NK-92 (cell line): ENCODE measurements around the gene MRE11.
"Not testable (repeated sequence)": the region's sequence is repeated elsewhere in the genome, so short reads cannot be mapped to it uniquely, and the experiment has no call there.

Source experiments
- DNase-seq: peaks from one replicate; lab custom pipeline; 2025; ENCODE audit not compliant: unreplicated experiment; lab: John Stamatoyannopoulos, UW

MRE11 gene

GRCh38 chr11:94507485-94507884 is 13.8 kb upstream of the MRE11 start:
- DNase-seq = no peak

GRCh38 chr11:94506513-94506912 is 12.9 kb upstream of the MRE11 start:
- DNase-seq = not testable (repeated sequence)

DNA sequence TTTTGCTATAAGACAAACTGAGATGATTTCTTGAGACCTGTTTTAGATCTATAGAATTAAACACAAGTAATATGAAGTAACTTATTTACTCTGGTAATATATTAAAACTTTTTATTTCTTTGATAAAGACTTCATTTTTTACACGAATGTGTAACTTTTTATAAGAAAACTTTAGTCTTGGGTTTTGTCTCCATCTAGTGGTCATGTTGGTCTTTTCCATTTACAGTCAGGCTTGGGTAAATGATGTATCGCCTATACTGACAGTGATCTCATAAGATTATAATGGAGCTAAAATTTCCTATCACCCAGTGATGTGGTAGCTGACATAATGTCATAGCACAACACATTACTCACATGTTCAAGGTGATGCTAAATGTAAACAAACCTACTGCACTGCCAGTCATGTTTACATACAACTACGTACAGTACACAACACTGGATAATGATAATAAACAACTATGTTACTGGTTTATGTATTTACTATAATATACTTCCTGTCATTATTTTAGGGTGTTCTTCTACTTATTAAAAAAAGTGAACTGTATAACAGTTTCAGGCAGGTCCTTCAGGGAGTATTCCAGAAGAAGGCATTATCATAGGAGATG is 11.1 kb upstream of the MRE11 start:
- no peak for DNase-seq

DNA sequence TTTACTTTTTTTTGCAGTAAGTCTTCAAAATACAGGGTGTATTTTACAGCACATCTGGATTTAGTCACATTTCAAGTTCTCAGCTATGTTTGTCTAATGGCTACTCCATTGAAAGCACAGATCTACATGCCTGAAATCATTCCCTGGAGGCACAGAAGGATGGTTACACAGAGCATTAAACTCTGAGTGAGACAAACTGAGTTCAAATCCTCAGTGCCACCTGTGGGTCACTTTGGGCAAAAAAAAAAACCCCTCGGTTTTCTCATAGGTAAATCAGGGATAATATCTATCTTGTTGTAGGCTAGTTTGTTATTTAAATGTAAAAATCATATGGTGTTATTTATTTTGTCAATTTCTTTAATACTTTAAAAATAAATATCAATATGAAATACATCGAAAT is 7.9 kb upstream of the MRE11 start:
- DNase-seq = no peak

GRCh38 chr11:94500181-94500580 is 6.5 kb upstream of the MRE11 start:
- no peak for DNase-seq

- no peak for DNase-seq
Observed at GRCh38 chr11:94494126-94494680, 559 bp upstream of the MRE11 start.

GRCh38 chr11:94486068-94486467 is 7.6 kb downstream of the MRE11 start:
- DNase-seq = no peak

DNA sequence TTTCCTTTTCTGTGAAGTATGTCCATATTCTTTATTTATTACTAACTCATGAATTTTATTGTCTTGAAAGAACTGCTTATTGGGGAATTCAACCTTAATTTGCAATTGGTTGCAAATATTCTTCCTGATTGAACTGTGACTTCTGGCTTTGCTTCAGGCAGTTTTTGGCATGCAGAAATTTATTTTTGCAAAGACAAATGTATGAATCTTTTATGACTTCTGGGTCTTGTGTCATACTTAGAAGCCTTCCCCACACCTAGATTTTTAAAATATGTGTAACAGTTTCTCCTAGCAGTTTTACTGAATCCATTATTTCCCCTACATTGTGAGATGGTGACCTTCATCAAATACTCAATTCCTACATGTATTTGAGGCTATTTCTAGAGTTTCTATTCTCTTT is 12.3 kb downstream of the MRE11 start:
- no peak for DNase-seq

GRCh38 chr11:94477624-94478023 is 16.0 kb downstream of the MRE11 start:
- DNase-seq = no peak

- no peak for DNase-seq
Observed at GRCh38 chr11:94472916-94473799, 20.5 kb downstream of the MRE11 start.

GRCh38 chr11:94469416-94469815 is 24.2 kb downstream of the MRE11 start:
- DNase-seq = no peak

GRCh38 chr11:94459576-94459975 is 34.1 kb downstream of the MRE11 start:
- no peak for DNase-seq

DNA sequence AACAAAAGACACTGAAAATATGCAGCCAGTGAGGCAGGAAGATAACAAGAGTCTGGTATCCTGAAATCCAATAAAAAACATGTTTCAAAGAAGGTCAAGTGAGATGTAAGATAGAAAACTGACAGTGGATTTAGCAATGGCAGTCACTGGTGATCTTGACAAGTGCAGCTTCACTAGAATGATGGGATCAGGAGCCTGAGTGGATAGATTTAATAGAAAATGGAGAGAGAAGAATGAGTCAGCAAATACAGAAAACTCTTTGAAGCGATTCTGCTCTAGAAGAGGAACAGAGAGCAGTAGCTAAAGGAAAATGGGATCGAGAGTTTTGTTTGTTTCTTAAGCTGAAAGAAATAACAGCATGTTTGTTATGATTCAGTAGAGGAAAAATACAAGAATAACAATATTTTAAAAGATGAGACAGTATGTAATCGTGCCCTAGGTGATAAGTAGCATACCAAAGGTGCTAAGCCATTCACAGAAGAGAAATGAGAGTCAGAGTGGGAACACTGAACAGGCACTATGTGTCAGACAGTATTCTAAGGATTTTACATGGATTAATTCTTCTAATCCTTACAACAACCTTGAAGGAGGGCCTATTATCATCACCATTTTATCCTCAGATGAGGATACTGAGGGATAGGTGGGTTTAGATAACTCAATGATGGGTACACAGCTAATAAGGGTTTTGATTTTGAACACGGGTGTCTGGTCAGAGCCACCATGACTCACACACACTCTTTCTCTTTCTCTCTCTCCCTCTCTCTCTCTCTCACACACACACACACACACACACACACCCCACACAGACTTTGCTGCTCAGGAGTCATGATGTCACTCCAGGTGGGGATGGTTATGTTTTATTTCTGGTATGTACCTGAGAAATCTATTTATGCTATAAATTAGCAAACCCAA is 36.3 kb downstream of the MRE11 start:
- no peak for DNase-seq

DNA sequence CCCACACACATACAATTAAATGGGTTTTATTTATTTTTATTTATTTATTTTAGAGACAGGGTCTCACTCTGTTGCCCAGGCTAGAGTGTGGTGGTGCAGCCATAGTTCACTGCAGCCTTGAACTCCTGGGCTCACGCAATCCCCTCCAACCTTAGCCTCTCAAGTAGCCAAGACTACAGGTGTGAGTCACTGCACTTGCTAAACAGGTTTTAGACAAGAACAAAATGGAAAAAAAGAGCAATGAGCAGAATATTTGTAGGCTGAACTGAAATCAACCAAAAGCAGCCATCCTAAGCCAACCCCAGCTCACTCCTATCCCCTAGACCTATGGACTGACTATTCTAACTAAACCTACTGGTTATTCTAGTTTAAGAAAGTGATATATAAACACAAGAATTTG is 37.8 kb downstream of the MRE11 start:
- no peak for DNase-seq

DNA sequence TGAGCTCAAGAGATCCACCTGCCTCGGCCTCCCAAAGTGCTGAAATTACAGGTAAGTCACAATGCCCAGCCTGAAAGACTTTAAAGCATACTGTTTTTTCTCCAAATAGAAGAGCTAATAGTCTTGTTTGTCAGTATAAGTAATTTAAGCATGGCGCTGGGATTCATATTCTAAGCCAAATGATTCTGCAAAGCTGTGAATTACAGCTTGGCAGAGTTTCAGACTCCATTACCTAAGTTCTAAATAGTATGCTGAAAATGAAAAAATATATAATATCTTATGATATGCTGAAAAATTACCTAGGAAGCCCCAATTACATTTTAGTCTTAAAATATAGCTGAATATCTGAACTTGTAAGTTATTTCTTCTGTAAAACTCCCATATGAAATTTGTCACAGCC is 39.3 kb downstream of the MRE11 start:
- no peak for DNase-seq

- no peak for DNase-seq
Observed at GRCh38 chr11:94452988-94453387, 40.7 kb downstream of the MRE11 start.

GRCh38 chr11:94450048-94450447 is 43.6 kb downstream of the MRE11 start:
- no peak for DNase-seq

- DNase-seq = no peak
Observed at GRCh38 chr11:94449437-94449836, 44.2 kb downstream of the MRE11 start.

- no peak for DNase-seq
Observed at GRCh38 chr11:94449029-94449428, 44.6 kb downstream of the MRE11 start.

GRCh38 chr11:94447149-94447548 is 46.5 kb downstream of the MRE11 start:
- no peak for DNase-seq

GRCh38 chr11:94445641-94446040 is 48.0 kb downstream of the MRE11 start:
- no peak for DNase-seq
